Psoas muscle (tissue), 8 donors: ENCODE results near the gene TMEM53. TPM values are rescaled to one million over a fixed set of nuclear protein-coding genes. Genes with fewer than 3 reads are reported as not detected.
"Not testable (repeated sequence)": the region's sequence is repeated elsewhere in the genome, so short reads cannot be mapped to it uniquely, and the experiment has no call there.

Experiments used
- ATAC-seq, 4 donors: fragments of 200-7000 bp; cut with Tn5 transposase; one replicate each; pipeline ENCODE4 v1.9.1; 2020; ENCODE audit warnings: moderate library complexity in 3 of 4, mild to moderate bottlenecking in 2 of 4
- DNase-seq, 2 donors: peaks; one replicate each; pipeline ENCODE4 v3.0.0-alpha.2; 2020
- H3K27ac ChIP-seq: fragments of 200-600 bp; one replicate; pipeline ENCODE4 v1.8.0; 2022
- H3K27me3 ChIP-seq, 3 donors: fragments of 200-600 bp in 1 of 3; one replicate each; pipeline versions ENCODE4 v1.6.1 to v1.8.0; 2013 to 2022; ENCODE audit warnings: low read length in 2 of 3, mild to moderate bottlenecking in 2 of 3, moderate library complexity in 1 of 3; ENCODE audit not compliant: insufficient read depth in 3 of 3
- H3K36me3 ChIP-seq, 2 donors: fragments of 200-600 bp in 1 of 2; one replicate each; pipeline versions ENCODE4 v1.6.1 to v1.8.0; 2013 to 2022; ENCODE audit warnings: low read depth in 1 of 2, mild to moderate bottlenecking in 1 of 2, moderate library complexity in 1 of 2; ENCODE audit not compliant: insufficient read depth in 1 of 2
- H3K4me1 ChIP-seq: fragments of 200-600 bp; one replicate; pipeline ENCODE4 v1.8.0; 2022
- H3K4me3 ChIP-seq: fragments of 200-600 bp; one replicate; pipeline ENCODE4 v1.8.0; 2022; ENCODE audit warnings: mild to moderate bottlenecking
- H3K9me3 ChIP-seq: fragments of 200-600 bp; one replicate; pipeline ENCODE4 v1.8.0; 2022
- CTCF ChIP-seq: fragments of 200-600 bp; IDR thresholded peaks from one replicate; pipeline ENCODE4 v1.8.0; 2022; ENCODE audit warnings: antibody characterized with exemption
- WGBS, 3 donors: extraction: QIAGEN DNeasy Blood & Tissue Kit; methylation state at CpG; one replicate each; pipeline versions ENCODE4 v1.1.6 to v1.1.7; 2013; 5-methylcytosine and 5-hydroxymethylcytosine counted together
- intact Hi-C, 2 donors: fragments of 100-400 bp; cut with DNase I; formaldehyde crosslinking; loops; one replicate each; pipeline versions ENCODE4 v1.11.0 to v1.14.2; 2022
- polyA plus RNA-seq, 3 donors: library from polyadenylated mRNA; stranded (reverse); fragments of 200-250 nt; gene quantifications; one replicate each; pipeline ENCODE4 v1.2.3, GENCODE V29; 2013
- total RNA-seq, 4 donors: library from RNA; stranded (reverse); fragmentation: NEBNext Ultra II Directional in 2 of 4; extraction: Animal tissue kit (Norgen Biotek cat#: 25700) in 2 of 4; gene quantifications; one replicate each; pipeline versions ENCODE4 v1.2.1 to v1.2.4, GENCODE V29; 2021 to 2023
- donor health status: healthy with polysubstance abuse.
- donor health status: DM: no; HTN: no; CAD: no; lungs with moderate emphysema.
- donor health status: Bipolar disorder and iron deficiency.
- donor health status: healthy.
- donor health status: DM: yes; HTN: yes; CAD: no.
- donor health status: DM: no; HTN: no; CAD: no.
- donor health status: DM: no; HTN: no; CAD: no.
- donor health status: DM: yes; HTN: yes; CAD: no.

The TMEM53 gene
- total and polyA plus RNA-seq, 7 donors = 2.4 to 7.7 (median 6.2) TPM

- Histone ChIP-seq H3K4me1 (no peaks in the 10 kb centered on the region), H3K27me3 (peaks cover 0 to 3% (median 2%) of the 10 kb centered on the region in 3 donors), H3K36me3 (no peaks in the 10 kb centered on the region), H3K9me3 (no peaks in the 10 kb centered on the region), H3K27ac (no peak overlapping the region), H3K4me3 (no peak overlapping the region)
- intact Hi-C loops = no loop called here
- ATAC-seq = no peak
- DNase-seq = no peak
- WGBS, 3 donors = 89 to 92% (median 90%) methylated on average over 6 of the region's 6 CpGs
- no peak for TF ChIP-seq CTCF
These were observed 33.0 kb upstream of the TMEM53 start for GRCh38 chr1:44707112-44707881.

GRCh38 chr1:44705938-44706337, 31.7 kb upstream of the TMEM53 start:
- H3K4me3 ChIP-seq = no peak overlapping the region
- DNase-seq (no peak), ATAC-seq (no peak)
- no peaks in the 10 kb centered on the region for H3K4me1 ChIP-seq
- no peak overlapping the region for H3K27ac ChIP-seq
- WGBS, 3 donors = 51 to 81% (median 55%) methylated on average over 2 of the region's 2 CpGs
- TF ChIP-seq CTCF = no peak
- no peaks in the 10 kb centered on the region for H3K36me3 ChIP-seq
- no peaks in the 10 kb centered on the region for H3K9me3 ChIP-seq
- intact Hi-C loops = no loop called here
- peaks cover 0 to 3% (median 2%) of the 10 kb centered on the region in 3 donors for H3K27me3 ChIP-seq

GRCh38 chr1:44705470-44705869, 31.2 kb upstream of the TMEM53 start:
- Histone ChIP-seq H3K27ac (no peak overlapping the region), H3K36me3 (no peaks in the 10 kb centered on the region), H3K4me3 (no peak overlapping the region), H3K27me3 (peaks cover 0 to 3% (median 2%) of the 10 kb centered on the region in 3 donors), H3K4me1 (no peaks in the 10 kb centered on the region), H3K9me3 (no peaks in the 10 kb centered on the region)
- WGBS, 3 donors = 60 to 69% (median 65%) methylated on average over 6 of the region's 6 CpGs
- ATAC-seq = no peak
- intact Hi-C loops = no loop called here
- no peak for TF ChIP-seq CTCF
- no peak for DNase-seq

- intact Hi-C loops = no loop called here
- no peak for ATAC-seq
- Histone ChIP-seq H3K4me1 (no peaks in the 10 kb centered on the region), H3K27me3 (no peaks in the 10 kb centered on the region), H3K27ac (no peak overlapping the region), H3K9me3 (no peaks in the 10 kb centered on the region), H3K4me3 (no peak overlapping the region), H3K36me3 (no peaks in the 10 kb centered on the region)
- no peak for TF ChIP-seq CTCF
- DNase-seq = no peak
- WGBS, 3 donors = 76 to 80% (median 78%) methylated on average over 7 of the region's 7 CpGs
These were observed 26.9 kb upstream of the TMEM53 start for GRCh38 chr1:44701141-44701573.

- Histone ChIP-seq H3K9me3 (no peaks in the 10 kb centered on the region), H3K27me3 (no peaks in the 10 kb centered on the region), H3K27ac (no peak overlapping the region), H3K36me3 (no peaks in the 10 kb centered on the region), H3K4me1 (no peaks in the 10 kb centered on the region), H3K4me3 (no peak overlapping the region)
- TF ChIP-seq CTCF = no peak
- 71 to 83% (median 79%) methylated on average over 1 of the region's 1 CpG for WGBS, 3 donors
- DNase-seq = no peak
- ATAC-seq = no peak
- intact Hi-C loops = no loop called here
These were observed 26.3 kb upstream of the TMEM53 start for GRCh38 chr1:44700573-44700972.

GRCh38 chr1:44699375-44699774, 25.1 kb upstream of the TMEM53 start:
- H3K27ac ChIP-seq, H3K4me1 ChIP-seq, intact Hi-C loops, DNase-seq, ATAC-seq, H3K36me3 ChIP-seq, H3K9me3 ChIP-seq, H3K4me3 ChIP-seq, H3K27me3 ChIP-seq: not testable (repeated sequence)
- 89 to 97% (median 92%) methylated on average over 9 of the region's 9 CpGs for WGBS, 3 donors
